PC-9 (cell line): Measurements from ENCODE around the gene EPB41L3.

Experiments
- CTCF ChIP-seq: fragments of 200-600 bp; sonication (generic); conservative IDR thresholded peaks from 2 replicates; pipeline ENCODE4 v1.6.1; 2017; ENCODE audit warnings: mixed run types, antibody characterized with exemption, mild to moderate bottlenecking, moderate library complexity
- EZH2 ChIP-seq: fragments of 200-600 bp; sonication (generic); IDR thresholded peaks from 2 replicates; pipeline ENCODE4 v1.8.0; 2017; ENCODE audit warnings: antibody characterized with exemption, low read depth

GRCh38 chr18:5521000-5521399 is 22.8 kb downstream of the EPB41L3 start:
- TF ChIP-seq CTCF (no peak), EZH2 (no peak)
